Effector memory CD4-positive, alpha-beta T cell (primary cell): ENCODE measurements around the gene ASPSCR1.

ENCODE experiments used
- DNase-seq, 3 donors: peaks; one replicate each; pipeline ENCODE4 v3.0.0-alpha.2; 2020
- H3K27ac ChIP-seq: 2 replicates; pipeline ENCODE4 v1.7.0; 2013; ENCODE audit warnings: mild to moderate bottlenecking, low read length, moderate library complexity; ENCODE audit not compliant: insufficient read depth, poor library complexity, severe bottlenecking
- H3K27me3 ChIP-seq: replicated peaks from 2 replicates; pipeline ENCODE4 v1.7.0; 2013; ENCODE audit warnings: mild to moderate bottlenecking, low read length; ENCODE audit not compliant: insufficient read depth, control insufficient read depth, poor library complexity, severe bottlenecking
- H3K36me3 ChIP-seq: 2 replicates; pipeline ENCODE4 v1.7.0; 2013; ENCODE audit warnings: mild to moderate bottlenecking, low read length, moderate library complexity; ENCODE audit not compliant: control insufficient read depth, insufficient read depth
- H3K4me1 ChIP-seq: 2 replicates; pipeline ENCODE4 v1.7.0; 2013; ENCODE audit warnings: low read length, mild to moderate bottlenecking; ENCODE audit not compliant: control insufficient read depth, insufficient read depth, poor library complexity, severe bottlenecking
- H3K4me3 ChIP-seq: 2 replicates; pipeline ENCODE4 v1.7.0; 2013; ENCODE audit warnings: low read length, low read depth, mild to moderate bottlenecking; ENCODE audit not compliant: insufficient read depth, poor library complexity, severe bottlenecking
- H3K9me3 ChIP-seq: 2 replicates; pipeline ENCODE4 v1.7.0; 2013; ENCODE audit warnings: mild to moderate bottlenecking, low read length, moderate library complexity; ENCODE audit not compliant: control insufficient read depth

Gene ASPSCR1

DNA sequence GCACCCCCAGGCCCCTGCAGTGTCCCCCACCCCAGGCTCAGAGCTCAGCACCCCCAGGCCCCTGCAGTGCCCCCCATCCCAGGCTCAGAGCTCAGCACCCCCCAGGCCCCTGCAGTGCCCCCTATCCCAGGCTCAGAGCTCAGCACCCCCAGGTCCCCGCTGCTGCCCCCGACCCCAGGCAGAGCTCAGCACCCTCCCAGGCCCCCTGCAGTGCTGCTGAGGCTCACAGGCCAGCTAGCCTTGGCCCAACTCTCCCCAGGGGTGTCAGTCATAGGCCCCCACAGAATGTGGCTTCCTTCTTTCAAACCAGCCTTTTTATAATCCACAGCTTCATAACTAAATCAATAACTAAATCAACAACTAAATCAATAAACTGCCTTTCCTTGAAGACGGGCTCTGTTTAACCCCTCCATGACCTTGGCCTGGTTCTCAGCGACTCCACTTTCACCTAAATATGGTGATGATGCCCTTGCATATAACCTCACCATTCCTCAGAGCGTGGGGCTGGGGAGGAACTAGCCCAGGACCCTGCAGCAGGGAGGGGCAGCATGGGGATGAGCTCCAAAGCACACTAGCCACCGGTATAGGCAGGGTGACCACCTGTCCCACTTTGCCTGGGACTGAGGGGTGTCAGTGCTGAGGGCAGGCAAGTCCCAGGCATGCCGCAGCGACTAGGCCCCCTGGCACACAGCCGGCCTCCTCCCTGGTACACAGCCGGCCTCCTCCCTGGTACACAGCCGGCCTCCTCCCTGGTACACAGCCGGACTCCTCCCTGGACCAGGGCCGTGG, 21.5 kb upstream of the ASPSCR1 start:
- Histone ChIP-seq H3K27me3 (peaks cover 23% of the 10 kb centered on the region), H3K27ac (no peak overlapping the region), H3K4me3 (no peak overlapping the region)

DNA sequence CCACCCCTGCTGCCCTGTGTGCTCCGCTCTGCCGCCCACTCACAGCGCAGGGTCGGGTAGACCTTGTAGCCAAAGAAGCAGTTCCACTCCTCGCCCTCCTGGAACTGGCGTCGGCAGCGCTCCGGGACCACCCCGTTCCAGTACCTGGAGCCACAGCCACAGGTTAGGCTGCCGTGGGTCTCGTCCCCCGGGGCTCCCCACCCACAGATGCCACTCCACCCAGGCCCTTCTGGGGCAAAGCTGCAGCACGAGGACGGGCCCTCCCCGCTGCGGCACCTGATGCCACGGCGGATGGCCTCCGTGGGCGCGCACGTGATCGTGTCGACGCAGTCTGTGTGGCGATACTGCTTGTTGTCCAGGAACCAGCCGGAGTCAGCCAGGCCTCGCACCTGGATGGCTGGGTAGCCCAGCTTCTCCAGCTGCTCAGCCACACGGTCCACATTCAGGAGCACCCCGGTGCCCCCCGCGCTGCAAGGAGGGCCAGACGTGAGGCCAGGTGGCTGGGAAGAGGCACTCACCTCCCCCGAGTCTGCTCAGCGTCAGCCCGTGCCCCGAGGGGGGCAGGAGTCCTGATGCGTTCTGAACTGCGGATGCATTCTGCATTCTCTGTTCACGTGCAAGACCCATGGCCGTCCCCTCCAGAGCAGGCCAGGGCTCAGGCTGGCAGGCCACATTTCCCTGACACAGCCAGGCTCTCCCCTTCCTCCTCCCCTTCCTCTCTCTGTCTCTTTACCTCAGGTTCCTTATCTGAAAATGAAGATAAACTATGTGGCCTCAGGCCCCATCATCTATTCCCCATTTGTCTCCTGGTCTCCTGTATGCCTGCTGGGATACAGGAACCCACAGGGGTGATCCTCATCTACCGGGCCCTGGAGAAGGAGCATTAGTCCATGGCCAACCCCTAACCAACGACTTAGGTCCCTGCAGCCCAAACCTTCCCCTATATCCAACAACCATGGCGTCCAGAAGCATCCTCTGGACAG, 20.5 kb upstream of the ASPSCR1 start:
- H3K4me1 ChIP-seq, result peaks cover 20% of the 10 kb centered on the region
- H3K27me3 ChIP-seq, result peaks cover 28% of the 10 kb centered on the region
- no peaks in the 10 kb centered on the region for H3K9me3 ChIP-seq
- no peak overlapping the region for H3K4me3 ChIP-seq
- H3K36me3 ChIP-seq, result no peaks in the 10 kb centered on the region
- no peak overlapping the region for H3K27ac ChIP-seq
- DNase-seq, result no peak

More for the DNA sequence above, 21.5 kb upstream of the ASPSCR1 start:
- Histone ChIP-seq H3K36me3 (no peaks in the 10 kb centered on the region), H3K4me1 (peaks cover 18% of the 10 kb centered on the region), H3K9me3 (no peaks in the 10 kb centered on the region)
- no peak for DNase-seq

DNA sequence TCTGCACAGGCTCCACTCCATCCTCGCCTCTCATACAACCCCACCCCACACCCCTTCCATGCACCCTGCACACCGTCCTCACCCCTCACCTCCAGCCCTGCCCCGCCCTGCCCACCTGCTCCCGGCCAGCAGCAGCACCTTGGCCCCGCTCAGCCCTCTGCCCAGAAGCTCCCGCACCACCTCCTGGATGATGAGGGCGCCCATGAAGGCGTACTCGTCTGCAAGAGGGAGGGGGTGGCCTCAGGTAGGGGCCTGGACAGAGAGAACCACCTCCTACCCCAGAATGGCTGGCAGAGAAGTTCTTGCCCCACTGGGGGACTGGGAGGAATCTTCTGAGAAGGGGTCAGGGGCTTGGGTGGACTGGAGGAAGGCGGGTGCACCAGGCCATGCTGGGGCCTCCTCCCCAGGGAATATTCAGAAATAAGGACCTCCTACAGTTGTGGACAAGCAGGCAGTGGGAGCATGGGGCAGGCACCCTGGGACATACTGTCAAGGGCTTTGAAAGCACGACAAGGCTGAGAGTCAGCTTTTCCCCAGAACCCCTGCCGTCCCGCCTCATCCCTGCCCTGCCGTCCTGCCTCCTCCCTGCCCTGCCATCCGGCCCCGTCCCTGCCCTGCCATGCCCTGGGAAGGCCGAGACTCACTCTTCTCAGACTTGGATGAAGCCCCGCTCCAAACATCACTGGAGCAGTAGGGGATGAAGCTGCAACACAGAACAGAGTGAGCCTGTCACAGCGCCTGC, 19.6 kb upstream of the ASPSCR1 start:
- H3K27me3 ChIP-seq, result peaks cover 35% of the 10 kb centered on the region
- H3K9me3 ChIP-seq, result no peaks in the 10 kb centered on the region
- no peaks in the 10 kb centered on the region for H3K36me3 ChIP-seq
- no peak for DNase-seq
- peaks cover 17% of the 10 kb centered on the region for H3K4me1 ChIP-seq
- H3K27ac ChIP-seq, result no peak overlapping the region
- H3K4me3 ChIP-seq, result no peak overlapping the region

DNA sequence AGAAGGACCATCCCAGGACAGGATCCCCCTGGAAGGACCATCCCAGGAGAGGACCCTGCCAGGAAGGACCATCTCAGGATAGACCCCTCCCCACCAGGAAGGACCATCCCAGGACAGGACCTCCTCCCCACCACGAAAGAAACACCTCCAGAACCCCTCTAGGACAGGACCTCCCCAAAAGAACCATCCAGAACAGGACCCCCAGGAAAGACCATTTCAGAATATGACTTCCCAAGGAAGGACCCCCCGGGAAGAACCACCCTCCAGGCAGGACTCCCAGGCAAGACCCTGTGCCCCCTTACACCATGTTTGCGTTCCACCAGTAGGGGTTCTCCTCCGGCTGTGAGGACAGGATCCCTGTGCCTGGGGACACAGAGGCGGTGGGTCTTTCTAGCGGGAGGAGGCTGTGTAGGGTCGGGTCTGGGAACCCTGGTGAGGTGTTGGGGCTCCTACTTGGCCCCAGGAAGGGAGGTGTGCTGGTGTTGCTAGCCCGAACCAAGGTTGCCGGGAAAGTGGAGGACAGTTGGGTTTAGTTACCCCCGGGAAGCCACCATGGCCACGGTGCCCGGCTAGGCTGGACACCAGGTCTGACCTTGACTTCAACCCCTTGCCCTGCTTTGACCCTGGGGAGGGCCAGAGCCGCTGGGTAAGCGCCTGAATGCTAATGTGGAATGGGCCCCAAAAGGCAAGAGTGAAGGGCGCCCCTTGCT, 18.6 kb upstream of the ASPSCR1 start:
- DNase-seq, result no peak
- Histone ChIP-seq H3K4me3 (no peak overlapping the region), H3K9me3 (no peaks in the 10 kb centered on the region), H3K4me1 (peaks cover 17% of the 10 kb centered on the region), H3K27ac (no peak overlapping the region), H3K36me3 (no peaks in the 10 kb centered on the region), H3K27me3 (peaks cover 35% of the 10 kb centered on the region)

DNA sequence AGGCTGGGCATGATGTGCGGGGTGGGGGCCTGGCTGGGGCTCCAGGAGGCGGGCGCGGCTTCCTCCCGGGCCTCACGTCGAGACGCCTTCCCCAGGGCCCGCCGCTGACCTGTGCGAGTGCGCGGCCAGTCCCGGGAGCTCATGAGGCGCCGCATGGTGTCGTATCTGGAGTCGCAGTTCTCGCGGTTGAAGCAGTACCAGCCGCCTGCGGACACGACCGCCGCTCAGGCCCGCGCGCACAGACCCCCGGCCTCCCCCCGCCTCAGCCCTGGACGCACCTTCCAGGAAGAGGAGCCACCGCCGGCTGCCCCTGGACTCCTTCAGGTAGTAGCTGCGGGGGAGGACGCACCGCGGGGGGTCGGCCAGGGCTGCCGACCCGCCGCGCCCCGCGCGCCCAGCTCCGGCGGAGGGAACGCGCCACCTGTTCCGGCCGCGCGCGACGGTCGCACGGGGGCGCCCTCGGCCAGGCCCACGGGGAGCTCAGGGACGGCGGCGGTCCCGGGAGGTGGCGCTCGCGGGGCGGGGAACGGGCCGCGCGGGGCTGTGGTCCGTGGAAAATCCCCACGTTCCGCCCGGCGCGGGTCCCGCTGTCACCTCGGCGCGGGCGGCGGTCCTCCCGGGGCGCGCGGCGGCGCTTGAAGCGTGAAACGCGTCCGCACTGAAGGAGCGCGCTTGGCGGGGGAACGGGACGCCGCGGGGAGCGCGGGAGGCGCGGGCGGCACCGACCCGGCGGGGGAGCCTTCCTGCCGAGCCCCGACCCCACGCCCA, 17.9 kb upstream of the ASPSCR1 start:
- Histone ChIP-seq H3K4me1 (peaks cover 17% of the 10 kb centered on the region), H3K9me3 (no peaks in the 10 kb centered on the region), H3K4me3 (peak overlapping the region; percentile 45), H3K36me3 (no peaks in the 10 kb centered on the region), H3K27ac (no peak overlapping the region), H3K27me3 (peaks cover 35% of the 10 kb centered on the region)
- peak; percentile 71 to 77 (median 77) for DNase-seq

DNA sequence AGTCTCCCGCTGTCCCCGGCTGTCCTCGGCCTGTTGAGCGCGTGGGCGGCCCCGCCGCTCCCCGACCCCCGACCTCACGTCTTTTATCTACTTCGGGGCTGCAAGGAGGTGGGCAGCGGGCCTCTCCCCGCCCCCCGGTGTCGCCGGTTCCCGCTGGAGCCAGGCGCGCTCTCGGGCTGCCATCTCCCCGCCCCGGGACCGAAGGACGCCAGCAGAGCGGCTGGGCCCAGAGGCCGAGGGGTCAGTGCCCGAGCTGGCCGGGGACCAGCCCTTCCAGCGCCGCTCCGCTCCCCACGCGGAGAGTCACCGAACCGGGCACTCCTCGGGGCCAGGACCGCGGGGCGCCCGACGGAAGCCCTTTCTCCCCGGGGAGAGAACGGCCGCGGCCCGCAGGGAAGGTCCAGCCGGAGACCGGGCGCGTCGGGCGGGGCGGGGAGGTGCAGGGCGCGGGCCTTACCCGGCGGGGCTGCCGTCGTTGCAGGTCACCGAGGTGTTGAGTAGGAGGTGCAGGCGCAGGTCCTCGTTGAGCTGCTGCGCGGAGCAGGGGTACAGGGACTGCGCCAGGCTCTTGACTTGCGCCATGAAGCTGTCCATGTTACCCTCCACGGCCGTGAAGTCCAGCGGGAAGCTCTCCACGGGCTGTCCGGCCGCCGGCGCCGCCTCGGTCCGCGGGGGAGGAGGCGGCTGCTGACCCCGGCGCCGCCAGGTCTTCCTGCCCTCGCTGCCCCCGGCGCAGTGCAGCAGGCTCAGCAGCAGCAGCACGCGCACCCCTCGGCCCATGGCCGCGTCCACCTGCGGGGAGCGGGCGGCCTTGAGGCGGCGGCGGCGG, 17.1 kb upstream of the ASPSCR1 start:
- Histone ChIP-seq H3K4me3 (peak overlapping the region; percentile 45), H3K4me1 (peaks cover 17% of the 10 kb centered on the region), H3K27me3 (peaks cover 35% of the 10 kb centered on the region)

DNA sequence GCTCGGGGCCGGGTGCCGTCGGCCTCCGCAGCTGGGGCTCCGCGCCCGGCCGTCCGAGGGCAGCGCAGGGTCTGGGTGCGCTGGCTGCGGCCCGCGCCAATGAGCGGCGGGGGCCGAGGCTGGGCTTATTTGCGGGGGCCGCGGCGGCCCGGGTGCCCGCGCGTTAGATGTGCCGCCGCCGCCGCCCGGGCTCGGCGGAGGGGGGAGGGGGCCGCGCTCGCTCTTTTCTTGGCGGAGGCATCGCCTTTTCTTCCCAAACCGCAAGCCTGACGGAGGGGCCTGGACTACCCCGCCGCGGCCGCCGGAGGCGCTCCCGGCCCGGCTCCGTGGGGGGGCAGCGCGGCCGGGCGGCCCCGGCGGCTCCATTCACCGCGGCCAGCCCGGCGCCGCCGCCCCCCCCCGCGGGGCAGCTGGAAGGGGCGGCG, 16.3 kb upstream of the ASPSCR1 start, which contains the start of gene NOTUM:
Gene NOTUM (minus strand): TSS at position 101 of the 425 bp plus-strand sequence. CDS start 278 bp downstream, outside the sequence.
- H3K4me3 ChIP-seq, result peak within 1 kb of the TSS; percentile 45
- H3K4me1 ChIP-seq, result peaks cover 17% of the 10 kb centered on the region
- no peaks in the 10 kb centered on the region for H3K9me3 ChIP-seq
- no peaks in the 10 kb centered on the region for H3K36me3 ChIP-seq
- no peak within 1 kb of the TSS for H3K27ac ChIP-seq
- no peak for DNase-seq
- peaks cover 35% of the 10 kb centered on the region for H3K27me3 ChIP-seq

More for the DNA sequence above, 17.1 kb upstream of the ASPSCR1 start:
- no peaks in the 10 kb centered on the region for H3K9me3 ChIP-seq
- H3K36me3 ChIP-seq, result no peaks in the 10 kb centered on the region
- no peak for DNase-seq
- H3K27ac ChIP-seq, result no peak overlapping the region
